ENCODE data around the gene CSF3.

The CSF3 gene

GRCh38 chr17:40038882-40039513, 23.8 kb downstream of the CSF3 start:
- Mint-ChIP-seq H3K4me1 (ENCODE audit: low read depth) (peaks cover 32% of the 10 kb centered on the region), H3K27ac (no peak overlapping the region), H3K36me3 (ENCODE audit: low read depth) (peaks cover 34% of the 10 kb centered on the region), H3K9me3 (no peaks in the 10 kb centered on the region), H3K27me3 (no peaks in the 10 kb centered on the region), H3K4me3 (no peak overlapping the region)
- intact Hi-C loops (cut with micrococcal nuclease) = loop anchor here (10.0 kb wide), 1 partner anchor 46 kb away; no protein-coding TSS in a partner anchor

DNA sequence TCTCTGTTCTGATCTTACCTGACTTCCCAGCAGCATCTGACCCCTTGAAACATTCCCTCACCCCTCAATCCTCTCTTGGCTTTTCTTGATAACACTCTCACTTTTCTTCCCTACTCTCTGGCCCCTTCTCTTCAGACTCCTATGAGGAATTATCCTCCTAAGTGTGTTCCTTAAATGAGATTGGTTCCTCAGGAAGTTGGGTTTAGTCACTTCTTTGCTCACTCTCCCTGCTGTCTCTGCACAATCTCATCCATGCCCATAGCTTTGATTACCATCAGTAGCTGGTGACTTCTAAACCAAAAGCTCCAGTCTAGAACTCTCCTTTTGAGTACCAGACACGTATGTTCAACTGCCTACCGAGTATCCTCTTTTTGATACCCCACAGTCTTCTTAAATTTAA, 26.0 kb downstream of the CSF3 start:
- H3K27me3 Mint-ChIP-seq = no peaks in the 10 kb centered on the region
- H3K4me1 Mint-ChIP-seq (ENCODE audit: low read depth) = peaks cover 18% of the 10 kb centered on the region
- H3K9me3 Mint-ChIP-seq = no peaks in the 10 kb centered on the region
- H3K27ac Mint-ChIP-seq = peak overlapping the region; percentile 51
- no peak overlapping the region for H3K4me3 Mint-ChIP-seq
- intact Hi-C loops (cut with micrococcal nuclease) = no loop called here
- H3K36me3 Mint-ChIP-seq (ENCODE audit: low read depth) = peaks cover 37% of the 10 kb centered on the region

GRCh38 chr17:40056379-40057015, 41.3 kb downstream of the CSF3 start:
- Mint-ChIP-seq H3K27me3 (peaks cover 13% of the 10 kb centered on the region), H3K36me3 (ENCODE audit: low read depth) (peaks cover 29% of the 10 kb centered on the region), H3K9me3 (no peaks in the 10 kb centered on the region), H3K27ac (no peak overlapping the region), H3K4me3 (no peak overlapping the region), H3K4me1 (ENCODE audit: low read depth) (peaks cover 21% of the 10 kb centered on the region)
- intact Hi-C loops (cut with micrococcal nuclease) = no loop called here

DNA sequence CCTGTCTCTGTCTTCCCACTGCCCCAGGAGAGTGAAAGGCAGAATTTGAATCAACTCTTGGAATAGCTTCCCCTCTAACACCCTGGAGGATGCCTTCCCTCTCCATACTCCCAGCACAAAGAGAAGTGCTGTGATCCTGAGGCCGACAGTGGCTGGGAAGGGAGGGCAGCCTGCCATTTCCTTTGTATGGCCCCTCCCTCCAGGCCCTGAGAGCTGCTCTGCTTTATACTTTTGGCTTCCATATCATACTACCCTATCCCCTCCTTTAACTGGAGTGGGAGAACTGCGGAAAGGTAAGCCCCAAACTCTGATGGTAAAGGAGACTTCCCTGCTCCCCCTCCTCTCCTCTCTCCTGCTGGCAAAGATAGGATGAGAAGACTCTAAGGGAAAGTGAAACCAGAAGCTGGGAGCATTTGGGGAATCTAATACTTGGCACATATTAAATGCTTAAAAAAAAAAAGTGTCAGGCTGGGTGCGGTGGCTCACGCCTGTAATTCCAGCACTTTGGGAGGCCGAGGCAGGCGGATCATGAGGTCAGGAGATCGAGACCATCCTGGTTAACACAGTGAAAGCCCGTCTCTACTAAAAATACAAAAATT, 43.0 kb downstream of the CSF3 start:
- intact Hi-C loops (cut with micrococcal nuclease) = no loop called here

DNA sequence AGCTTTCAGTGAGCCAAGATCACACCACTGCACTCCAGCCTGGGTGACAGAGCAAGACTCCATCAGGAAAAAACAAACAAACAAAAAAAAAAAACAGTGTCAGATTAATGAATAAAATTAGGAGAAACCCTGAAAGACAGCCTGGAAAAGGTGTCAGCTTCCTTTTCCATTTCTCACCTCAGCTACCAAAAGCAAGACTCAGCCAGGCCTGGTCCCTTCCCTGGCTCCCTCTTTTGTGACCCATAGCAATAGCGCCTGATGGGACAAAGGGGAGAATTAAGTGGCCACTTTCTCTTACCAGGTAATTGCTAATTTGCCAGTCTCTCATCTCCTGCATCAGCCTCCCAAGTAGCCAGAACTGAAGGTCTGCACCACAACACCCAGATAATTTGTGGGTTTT, 43.6 kb downstream of the CSF3 start:
- peaks cover 30% of the 10 kb centered on the region for H3K4me1 Mint-ChIP-seq (ENCODE audit: low read depth)
- peaks cover 6% of the 10 kb centered on the region for H3K36me3 Mint-ChIP-seq (ENCODE audit: low read depth)
- no peak overlapping the region for H3K4me3 Mint-ChIP-seq
- intact Hi-C loops (cut with micrococcal nuclease) = no loop called here
- peaks cover 26% of the 10 kb centered on the region for H3K27me3 Mint-ChIP-seq
- H3K9me3 Mint-ChIP-seq = no peaks in the 10 kb centered on the region
- H3K27ac Mint-ChIP-seq = peak overlapping the region; percentile 47

More for the DNA sequence above, 43.0 kb downstream of the CSF3 start:
- H3K4me3 Mint-ChIP-seq = no peak overlapping the region
- peaks cover 11% of the 10 kb centered on the region for H3K36me3 Mint-ChIP-seq (ENCODE audit: low read depth)
- H3K4me1 Mint-ChIP-seq (ENCODE audit: low read depth) = peaks cover 29% of the 10 kb centered on the region
- H3K9me3 Mint-ChIP-seq = no peaks in the 10 kb centered on the region
- peak overlapping the region; percentile 47 for H3K27ac Mint-ChIP-seq
- H3K27me3 Mint-ChIP-seq = peaks cover 23% of the 10 kb centered on the region

DNA sequence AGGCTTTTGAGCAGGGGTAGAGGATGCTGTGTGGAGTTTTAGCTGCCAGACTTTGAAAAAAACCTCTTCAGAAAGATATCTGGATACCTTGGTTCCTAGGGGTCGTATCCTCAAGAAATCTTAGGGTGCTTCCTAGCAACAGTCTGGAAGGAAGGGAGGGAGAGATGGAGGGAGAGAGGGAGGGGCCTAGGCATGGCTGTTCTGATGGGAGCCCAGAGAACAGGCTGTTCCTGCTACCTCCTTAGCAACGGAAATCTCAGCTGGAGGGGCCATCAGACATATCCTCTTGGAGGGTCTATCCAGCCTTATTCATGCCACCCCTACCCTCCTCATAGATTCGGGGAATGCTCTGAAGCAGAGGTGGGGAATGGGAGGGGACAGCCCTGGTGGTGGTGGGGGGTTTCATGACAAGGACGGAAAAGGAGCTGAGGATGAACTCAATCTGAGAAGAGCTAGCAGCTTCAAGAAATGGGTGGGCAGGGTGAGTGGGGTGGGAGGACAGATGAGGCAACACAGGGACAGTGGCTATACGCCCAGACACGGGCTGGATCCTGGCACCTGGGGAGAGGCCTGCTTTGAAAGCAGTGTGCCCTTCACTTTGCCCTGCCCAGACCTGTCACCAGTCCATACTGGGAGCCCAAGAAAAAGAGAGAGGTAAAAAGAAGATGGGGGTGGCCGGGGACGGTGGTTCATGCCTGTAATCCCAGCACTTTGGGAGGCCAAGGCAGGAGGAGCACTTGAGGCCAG, 44.7 kb downstream of the CSF3 start:
- no peak overlapping the region for H3K27ac Mint-ChIP-seq
- H3K36me3 Mint-ChIP-seq (ENCODE audit: low read depth) = no peaks in the 10 kb centered on the region
- peaks cover 28% of the 10 kb centered on the region for H3K27me3 Mint-ChIP-seq
- H3K9me3 Mint-ChIP-seq = no peaks in the 10 kb centered on the region
- intact Hi-C loops (cut with micrococcal nuclease) = no loop called here
- no peak overlapping the region for H3K4me3 Mint-ChIP-seq
- H3K4me1 Mint-ChIP-seq (ENCODE audit: low read depth) = peaks cover 35% of the 10 kb centered on the region

DNA sequence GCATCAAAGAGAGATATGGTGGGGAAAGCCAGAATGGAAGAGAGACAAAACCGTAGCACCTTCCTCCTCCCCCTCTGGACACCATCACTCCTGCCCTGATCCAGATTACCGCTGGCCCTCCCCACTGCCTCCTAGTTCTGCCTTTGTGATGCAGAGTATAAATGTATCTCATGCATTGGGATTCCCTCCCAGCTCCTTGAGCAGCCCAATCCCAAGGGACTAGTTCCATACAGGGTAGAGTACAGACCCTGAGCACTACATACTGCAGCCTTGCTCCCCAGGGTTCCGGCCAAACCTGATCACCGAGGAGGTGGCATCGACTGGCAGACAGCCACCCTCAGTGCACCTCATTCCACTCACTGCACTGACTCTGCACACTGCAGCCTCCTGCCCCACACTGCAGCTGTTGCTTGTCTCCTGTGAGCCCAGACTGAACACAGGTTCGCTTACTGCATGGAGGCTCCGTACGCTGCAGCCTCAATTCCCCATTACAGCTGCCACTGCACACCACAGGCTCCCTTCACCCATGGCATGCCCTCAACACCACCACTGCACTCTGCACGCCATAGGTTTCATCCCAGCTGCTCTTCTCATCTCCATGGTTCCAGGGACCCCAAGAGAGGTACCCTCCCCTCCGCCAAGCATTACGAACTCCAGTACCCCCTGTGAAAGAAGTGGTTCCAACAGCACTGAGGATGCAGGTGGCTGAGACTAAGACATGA, 45.8 kb downstream of the CSF3 start:
- H3K27me3 Mint-ChIP-seq = peaks cover 32% of the 10 kb centered on the region
- H3K9me3 Mint-ChIP-seq = no peaks in the 10 kb centered on the region
- H3K36me3 Mint-ChIP-seq (ENCODE audit: low read depth) = no peaks in the 10 kb centered on the region
- H3K27ac Mint-ChIP-seq = no peak overlapping the region
- H3K4me3 Mint-ChIP-seq = no peak overlapping the region
- intact Hi-C loops (cut with micrococcal nuclease) = no loop called here
- H3K4me1 Mint-ChIP-seq (ENCODE audit: low read depth) = peaks cover 42% of the 10 kb centered on the region

GRCh38 chr17:40061609-40062038, 46.4 kb downstream of the CSF3 start:
- intact Hi-C loops (cut with micrococcal nuclease) = loop anchor here (1.0 kb wide), 1 partner anchor 50 kb away; no protein-coding TSS in a partner anchor
- no peaks in the 10 kb centered on the region for H3K36me3 Mint-ChIP-seq (ENCODE audit: low read depth)
- no peaks in the 10 kb centered on the region for H3K9me3 Mint-ChIP-seq
- H3K27ac Mint-ChIP-seq = no peak overlapping the region
- peaks cover 31% of the 10 kb centered on the region for H3K27me3 Mint-ChIP-seq
- peak overlapping the region; percentile 68 for H3K4me3 Mint-ChIP-seq
- peaks cover 42% of the 10 kb centered on the region for H3K4me1 Mint-ChIP-seq (ENCODE audit: low read depth)

GRCh38 chr17:40062329-40063186, 47.3 kb downstream of the CSF3 start, which contains the start of gene THRA:
TSS of gene THRA (plus strand) at chr17:40062965. CDS start at chr17:40074489, 11,524 bp downstream.
- H3K27ac Mint-ChIP-seq = peak within 1 kb of the TSS; percentile 38
- H3K9me3 Mint-ChIP-seq = no peaks in the 10 kb centered on the region
- peak within 1 kb of the TSS; percentile 79 for H3K4me3 Mint-ChIP-seq
- intact Hi-C loops (cut with micrococcal nuclease) = loop anchor here (1.0 kb wide), 1 partner anchor 49 kb away; no protein-coding TSS in a partner anchor
- H3K36me3 Mint-ChIP-seq (ENCODE audit: low read depth) = no peaks in the 10 kb centered on the region
- peaks cover 48% of the 10 kb centered on the region for H3K4me1 Mint-ChIP-seq (ENCODE audit: low read depth)
- H3K27me3 Mint-ChIP-seq = peaks cover 34% of the 10 kb centered on the region

DNA sequence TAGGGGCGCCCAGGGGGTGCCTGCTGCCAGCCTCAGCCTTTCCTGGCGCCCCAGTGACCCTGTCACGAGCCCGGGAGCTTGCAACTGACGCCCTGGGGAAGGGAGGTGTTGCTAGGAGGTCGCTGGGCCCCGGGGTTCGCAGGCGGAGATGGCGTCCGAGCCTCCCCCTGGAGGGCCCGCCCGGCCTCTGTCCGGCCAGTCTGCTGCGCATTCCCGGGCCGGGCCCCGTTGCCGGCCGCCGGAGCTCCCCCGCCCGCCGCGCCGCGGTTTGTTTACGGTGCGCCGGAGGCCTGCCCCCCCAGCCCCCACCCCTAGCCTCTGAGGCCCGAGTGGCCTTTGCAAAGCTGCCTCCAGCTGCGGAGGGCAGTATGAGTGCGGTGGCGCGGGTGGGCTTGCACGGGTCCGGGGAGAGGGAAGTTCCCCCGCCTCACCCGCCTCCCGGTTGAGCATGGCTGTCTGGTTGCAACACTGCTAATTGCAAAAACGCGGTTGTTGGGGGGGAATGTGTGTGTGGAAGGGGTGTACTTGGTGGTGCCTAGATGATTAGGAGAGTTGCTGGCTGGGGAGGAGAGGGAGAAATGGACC, 48.0 kb downstream of the CSF3 start:
- Mint-ChIP-seq H3K36me3 (ENCODE audit: low read depth) (no peaks in the 10 kb centered on the region), H3K9me3 (no peaks in the 10 kb centered on the region), H3K27me3 (peaks cover 34% of the 10 kb centered on the region), H3K4me3 (peak overlapping the region; percentile 79), H3K27ac (peak overlapping the region; percentile 38), H3K4me1 (ENCODE audit: low read depth) (peaks cover 51% of the 10 kb centered on the region)
- intact Hi-C loops (cut with micrococcal nuclease) = no loop called here

- no peaks in the 10 kb centered on the region for H3K36me3 Mint-ChIP-seq (ENCODE audit: low read depth)
- peaks cover 34% of the 10 kb centered on the region for H3K27me3 Mint-ChIP-seq
- H3K27ac Mint-ChIP-seq = peak overlapping the region; percentile 38
Observed at GRCh38 chr17:40063901-40064531, 48.8 kb downstream of the CSF3 start.

More at GRCh38 chr17:40063901-40064531, 48.8 kb downstream of the CSF3 start:
- Mint-ChIP-seq H3K9me3 (no peaks in the 10 kb centered on the region), H3K4me1 (ENCODE audit: low read depth) (peaks cover 56% of the 10 kb centered on the region), H3K4me3 (peak overlapping the region; percentile 79)
- intact Hi-C loops (cut with micrococcal nuclease) = no loop called here
